Measurements from ENCODE around the gene DNMT3A.

DNMT3A gene

GRCh38 chr2:25347205-25347815, 5.6 kb upstream of the DNMT3A start:
- Histone ChIP-seq H3K27ac (no peak overlapping the region), H3K36me3 (ENCODE audit: insufficient read depth, low read length) (no peaks in the 10 kb centered on the region), H3K4me3 (no peak overlapping the region), H3K9me3 (ENCODE audit: low read depth, low read length) (no peaks in the 10 kb centered on the region), H3K9ac (ENCODE audit: insufficient read length) (no peak overlapping the region)
- DNase-seq (ENCODE audit: low read depth, low spot score) = no peak
- TF ChIP-seq POLR2AphosphoS5 (IDR thresholded peaks at IDR 0.05; ENCODE audit: borderline replicate concordance, low read depth, low read length) = no peak
- TF ChIP-seq EZH2 (IDR thresholded peaks at IDR 0.05) = no peak
- no peak for TF ChIP-seq FOXP2 (optimal IDR thresholded peaks at IDR 0.05; ENCODE audit: control extremely low read depth, extremely low read length, insufficient read depth)

GRCh38 chr2:25343187-25343825, 1.6 kb upstream of the DNMT3A start:
- Histone ChIP-seq H3K9me3 (ENCODE audit: low read depth, low read length) (no peaks in the 10 kb centered on the region), H3K4me3 (no peak overlapping the region), H3K9ac (ENCODE audit: insufficient read length) (no peak overlapping the region), H3K27ac (no peak overlapping the region), H3K36me3 (ENCODE audit: insufficient read depth, low read length) (no peaks in the 10 kb centered on the region)
- DNase-seq (ENCODE audit: low read depth, low spot score) = no peak
- TF ChIP-seq EZH2 (IDR thresholded peaks at IDR 0.05) (no peak), FOXP2 (optimal IDR thresholded peaks at IDR 0.05; ENCODE audit: control extremely low read depth, extremely low read length, insufficient read depth) (no peak), POLR2AphosphoS5 (IDR thresholded peaks at IDR 0.05; ENCODE audit: borderline replicate concordance, low read depth, low read length) (no peak)

GRCh38 chr2:25342372-25343186, 854 bp upstream of the DNMT3A start:
- no peak overlapping the region for H3K27ac ChIP-seq

GRCh38 chr2:25341011-25341727, 556 bp downstream of the DNMT3A start:
- no peak overlapping the region for H3K9ac ChIP-seq (ENCODE audit: insufficient read length)

More at GRCh38 chr2:25342372-25343186, 854 bp upstream of the DNMT3A start:
- Histone ChIP-seq H3K9ac (ENCODE audit: insufficient read length) (peak overlapping the region; percentile 59), H3K4me3 (peak overlapping the region; percentile 80), H3K9me3 (ENCODE audit: low read depth, low read length) (no peaks in the 10 kb centered on the region), H3K36me3 (ENCODE audit: insufficient read depth, low read length) (no peaks in the 10 kb centered on the region)
- no peak for TF ChIP-seq FOXP2 (optimal IDR thresholded peaks at IDR 0.05; ENCODE audit: control extremely low read depth, extremely low read length, insufficient read depth)
- no peak for TF ChIP-seq EZH2 (IDR thresholded peaks at IDR 0.05)
- TF ChIP-seq POLR2AphosphoS5 (IDR thresholded peaks at IDR 0.05; ENCODE audit: borderline replicate concordance, low read depth, low read length) = no peak
- DNase-seq (ENCODE audit: low read depth, low spot score) = no peak

GRCh38 chr2:25340181-25340921, 1.4 kb downstream of the DNMT3A start:
- DNase-seq (ENCODE audit: low read depth, low spot score) = no peak
- Histone ChIP-seq H3K9ac (ENCODE audit: insufficient read length) (peak overlapping the region; percentile 45), H3K9me3 (ENCODE audit: low read depth, low read length) (no peaks in the 10 kb centered on the region), H3K4me3 (peak overlapping the region; percentile 85), H3K36me3 (ENCODE audit: insufficient read depth, low read length) (no peaks in the 10 kb centered on the region), H3K27ac (peak overlapping the region; percentile 45; the same call in 1 of the 2 replicates)
- no peak for TF ChIP-seq FOXP2 (optimal IDR thresholded peaks at IDR 0.05; ENCODE audit: control extremely low read depth, extremely low read length, insufficient read depth)
- no peak; the same call in 1 of the 2 replicates for TF ChIP-seq POLR2AphosphoS5 (IDR thresholded peaks at IDR 0.05; ENCODE audit: borderline replicate concordance, low read depth, low read length)
- no peak for TF ChIP-seq EZH2 (IDR thresholded peaks at IDR 0.05)

More at GRCh38 chr2:25341011-25341727, 556 bp downstream of the DNMT3A start:
- Histone ChIP-seq H3K27ac (no peak overlapping the region), H3K4me3 (peak overlapping the region; percentile 85), H3K36me3 (ENCODE audit: insufficient read depth, low read length) (no peaks in the 10 kb centered on the region), H3K9me3 (ENCODE audit: low read depth, low read length) (no peaks in the 10 kb centered on the region)
- DNase-seq (ENCODE audit: low read depth, low spot score) = no peak
- no peak for TF ChIP-seq POLR2AphosphoS5 (IDR thresholded peaks at IDR 0.05; ENCODE audit: borderline replicate concordance, low read depth, low read length)
- no peak for TF ChIP-seq FOXP2 (optimal IDR thresholded peaks at IDR 0.05; ENCODE audit: control extremely low read depth, extremely low read length, insufficient read depth)
- no peak for TF ChIP-seq EZH2 (IDR thresholded peaks at IDR 0.05)

- TF ChIP-seq POLR2AphosphoS5 (IDR thresholded peaks at IDR 0.05; ENCODE audit: borderline replicate concordance, low read depth, low read length) (no peak), FOXP2 (optimal IDR thresholded peaks at IDR 0.05; ENCODE audit: control extremely low read depth, extremely low read length, insufficient read depth) (no peak), EZH2 (IDR thresholded peaks at IDR 0.05) (no peak)
- Histone ChIP-seq H3K27ac (peak overlapping the region; percentile 75; the same call in 1 of the 2 replicates), H3K9ac (ENCODE audit: insufficient read length) (no peak overlapping the region), H3K9me3 (ENCODE audit: low read depth, low read length) (no peaks in the 10 kb centered on the region), H3K4me3 (peak overlapping the region; percentile 85), H3K36me3 (ENCODE audit: insufficient read depth, low read length) (no peaks in the 10 kb centered on the region)
- no peak for DNase-seq (ENCODE audit: low read depth, low spot score)
These were observed 1.9 kb downstream of the DNMT3A start for GRCh38 chr2:25339791-25340180.

GRCh38 chr2:25339211-25339674, 2.5 kb downstream of the DNMT3A start:
- no peak overlapping the region for H3K4me3 ChIP-seq
- H3K9ac ChIP-seq (ENCODE audit: insufficient read length) = no peak overlapping the region
- TF ChIP-seq POLR2AphosphoS5 (IDR thresholded peaks at IDR 0.05; ENCODE audit: borderline replicate concordance, low read depth, low read length) = no peak
- no peak for TF ChIP-seq FOXP2 (optimal IDR thresholded peaks at IDR 0.05; ENCODE audit: control extremely low read depth, extremely low read length, insufficient read depth)
- TF ChIP-seq EZH2 (IDR thresholded peaks at IDR 0.05) = no peak
- H3K27ac ChIP-seq = peak overlapping the region; percentile 75
- H3K36me3 ChIP-seq (ENCODE audit: insufficient read depth, low read length) = no peaks in the 10 kb centered on the region
- H3K9me3 ChIP-seq (ENCODE audit: low read depth, low read length) = no peaks in the 10 kb centered on the region
- DNase-seq (ENCODE audit: low read depth, low spot score) = no peak
